Measurements from ENCODE around the gene ADGRD1.

The ADGRD1 gene

GRCh38 chr12:131027876-131028586 lies 74.3 kb downstream of the ADGRD1 start:
- no peak for DNase-seq

- no peak for DNase-seq
These were observed 75.1 kb downstream of the ADGRD1 start for GRCh38 chr12:131028587-131029338.

GRCh38 chr12:131030472-131031328 lies 77.0 kb downstream of the ADGRD1 start:
- DNase-seq = no peak

- DNase-seq = no peak
These were observed 78.5 kb downstream of the ADGRD1 start for GRCh38 chr12:131032082-131032750.

GRCh38 chr12:131033486-131033885 lies 79.8 kb downstream of the ADGRD1 start:
- no peak for DNase-seq

GRCh38 chr12:131033886-131034482 lies 80.3 kb downstream of the ADGRD1 start:
- no peak for DNase-seq

GRCh38 chr12:131034631-131035244 lies 81.0 kb downstream of the ADGRD1 start:
- DNase-seq = no peak

- no peak for DNase-seq
These were observed 81.6 kb downstream of the ADGRD1 start for GRCh38 chr12:131035245-131035681.

GRCh38 chr12:131038159-131038558 lies 84.5 kb downstream of the ADGRD1 start:
- no peak for DNase-seq

GRCh38 chr12:131038961-131039950 lies 85.5 kb downstream of the ADGRD1 start:
- no peak for DNase-seq

GRCh38 chr12:131040491-131040890 lies 86.8 kb downstream of the ADGRD1 start:
- DNase-seq = no peak

- no peak for DNase-seq
These were observed 87.7 kb downstream of the ADGRD1 start for GRCh38 chr12:131041216-131041967.

GRCh38 chr12:131041968-131042833 lies 88.5 kb downstream of the ADGRD1 start:
- no peak for DNase-seq

- DNase-seq = no peak
These were observed 89.1 kb downstream of the ADGRD1 start for GRCh38 chr12:131042834-131043245.

GRCh38 chr12:131043401-131043871 lies 89.7 kb downstream of the ADGRD1 start:
- DNase-seq = no peak

GRCh38 chr12:131044136-131044535 lies 90.4 kb downstream of the ADGRD1 start:
- no peak for DNase-seq

GRCh38 chr12:131044760-131045381 lies 91.2 kb downstream of the ADGRD1 start:
- no peak for DNase-seq

Data from activated effector memory CD4-positive, alpha-beta T cell treated with anti-CD3 and anti-CD28 coated beads, Interleukin-2, amount 50 U/mL, for 16 hours (primary cell).